ENCODE results near the gene ZBTB8B.
"Not testable (repeated sequence)": the region's sequence is repeated elsewhere in the genome, so short reads cannot be mapped to it uniquely, and the experiment has no call there.

ZBTB8B gene

GRCh38 chr1:32470991-32471694 is 6.3 kb downstream of the ZBTB8B start:
- no peak for DNase-seq

DNA sequence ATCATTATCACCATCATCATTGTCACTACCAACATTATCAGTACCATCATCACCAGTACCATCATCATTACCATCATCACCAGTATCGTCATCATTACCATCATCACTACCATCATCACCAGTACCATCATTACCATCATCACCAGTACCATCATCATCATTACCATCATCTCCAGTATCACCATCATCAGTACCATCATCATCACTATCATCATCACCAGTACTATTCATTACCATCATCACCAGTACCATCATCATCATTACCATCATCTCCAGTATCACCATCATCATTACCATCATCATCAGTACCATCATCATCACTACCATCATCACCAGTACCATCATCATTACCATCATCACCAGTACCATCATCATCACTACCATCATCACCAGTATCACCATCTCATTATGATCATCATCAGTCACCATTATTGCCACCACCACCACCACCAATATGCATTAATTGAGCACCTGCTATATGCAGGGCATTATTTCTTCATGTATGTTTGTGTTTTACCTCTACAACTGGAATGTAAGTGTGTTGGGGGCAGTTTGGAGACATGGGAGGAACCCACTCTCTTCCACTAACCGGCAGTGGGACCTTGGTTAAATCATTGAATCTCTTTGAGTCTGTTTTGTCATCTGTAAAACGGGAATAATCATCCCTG is 7.0 kb downstream of the ZBTB8B start:
- DNase-seq: no peak

- not testable (repeated sequence) for DNase-seq
These were observed 8.1 kb downstream of the ZBTB8B start for GRCh38 chr1:32472966-32473365.

GRCh38 chr1:32474954-32475353 is 10.1 kb downstream of the ZBTB8B start:
- no peak for DNase-seq

DNA sequence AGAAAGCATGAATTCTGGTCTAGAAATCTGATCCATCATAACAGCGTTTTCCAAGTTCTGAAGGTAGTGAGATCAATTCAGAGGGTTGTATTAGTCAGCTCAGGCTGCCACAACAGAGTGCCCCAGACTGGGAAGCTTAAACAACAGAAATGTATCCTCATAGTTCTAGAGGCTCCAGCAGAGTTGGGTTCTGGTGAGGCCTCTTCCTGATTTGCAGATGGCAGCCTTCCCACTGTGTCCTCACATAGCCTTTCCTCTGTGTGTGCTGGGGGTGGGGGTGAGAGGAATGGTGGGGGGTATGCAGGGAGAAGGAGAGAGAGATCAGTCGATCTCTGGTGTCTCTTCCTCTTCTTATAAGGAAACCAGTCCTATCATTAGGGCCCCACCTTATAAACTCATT is 15.1 kb downstream of the ZBTB8B start:
- no peak for DNase-seq

GRCh38 chr1:32480761-32481160 is 15.9 kb downstream of the ZBTB8B start:
- no peak for DNase-seq

DNA sequence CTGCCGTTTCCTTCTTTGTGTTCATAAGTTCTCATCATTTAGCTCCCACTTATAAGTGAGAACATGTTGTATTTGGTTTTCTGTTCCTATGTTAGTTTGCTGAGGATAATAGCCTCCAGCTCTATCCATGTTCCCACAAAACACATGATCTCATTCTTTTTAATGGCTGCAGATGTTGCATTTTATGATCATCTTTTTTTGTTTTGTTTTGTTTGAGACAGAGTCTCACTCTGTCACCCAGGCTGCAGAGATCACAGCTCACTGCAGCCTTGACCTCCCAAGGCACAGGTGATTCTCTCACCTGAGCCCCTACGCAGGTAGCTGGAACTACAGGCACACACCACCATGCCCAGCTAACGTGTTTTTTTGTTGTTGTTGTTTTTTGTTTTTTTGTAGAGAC is 16.9 kb downstream of the ZBTB8B start:
- DNase-seq: not testable (repeated sequence)

DNA sequence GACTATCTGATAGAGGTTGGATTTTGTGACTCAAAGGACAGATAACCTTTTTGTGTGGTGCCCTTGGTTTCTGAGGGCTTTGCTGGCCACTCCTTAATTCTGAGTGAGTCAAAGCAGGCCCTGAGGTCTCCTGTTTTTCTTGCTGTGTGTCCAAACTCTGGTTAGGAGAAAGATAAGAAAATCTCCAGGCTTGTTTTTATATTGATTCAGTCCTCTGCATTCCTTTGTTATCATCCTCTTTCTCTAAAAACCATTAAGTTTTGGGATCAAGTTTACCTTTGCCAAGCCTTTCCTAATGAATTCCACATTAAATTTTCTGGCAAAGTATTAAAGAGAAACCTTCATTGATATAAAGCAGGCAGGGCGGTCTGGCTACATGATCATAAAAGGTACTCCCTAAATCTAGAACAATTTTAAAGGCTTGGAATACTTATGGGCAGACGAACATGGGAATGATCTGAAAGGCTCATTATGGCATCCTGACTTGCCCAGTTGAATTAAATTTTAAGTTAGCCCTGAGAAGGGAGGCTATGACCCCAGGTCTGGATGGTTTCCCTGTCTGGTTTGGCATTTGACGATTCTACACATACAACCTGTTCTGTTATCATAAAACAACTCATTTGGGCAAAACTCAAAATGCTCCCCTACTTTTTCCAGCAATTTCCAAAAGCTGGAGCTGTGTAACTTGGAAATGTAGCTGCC is 20.8 kb downstream of the ZBTB8B start:
- DNase-seq: no peak

GRCh38 chr1:32486463-32487113 is 21.7 kb downstream of the ZBTB8B start:
- DNase-seq: no peak

- no peak for DNase-seq
These were observed 22.3 kb downstream of the ZBTB8B start for GRCh38 chr1:32487182-32487581.

DNA sequence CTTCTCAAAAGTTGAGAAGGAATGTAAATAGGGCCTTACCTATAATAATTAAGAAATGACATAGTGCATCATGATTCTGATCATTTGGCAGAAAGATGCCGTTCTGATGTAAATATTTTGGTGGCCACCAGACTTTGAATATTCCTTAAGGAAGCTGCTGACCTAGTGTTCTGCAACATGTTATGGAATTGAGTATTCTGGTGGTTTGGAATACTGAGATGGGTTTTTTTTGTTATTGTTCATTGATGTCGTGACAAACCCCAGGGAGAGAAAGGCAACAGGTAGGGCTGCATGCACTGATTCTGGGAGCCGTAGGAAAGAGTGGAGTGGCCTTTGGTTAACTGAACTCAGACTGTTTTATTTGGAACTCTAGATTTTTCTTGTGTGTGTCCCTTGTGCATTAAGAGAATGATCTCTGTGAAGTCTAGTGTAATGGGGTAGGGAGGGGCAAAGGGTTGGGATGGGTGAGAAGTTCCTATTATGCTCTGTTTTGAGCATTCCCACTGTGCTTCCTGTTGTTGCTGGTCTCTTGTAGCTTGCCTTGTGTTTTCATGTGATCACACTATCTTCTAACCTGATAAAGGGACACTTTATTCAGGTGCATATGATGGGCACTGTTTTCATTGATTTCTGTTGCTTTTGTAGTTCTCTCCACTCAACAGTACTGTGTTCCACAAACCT is 25.0 kb downstream of the ZBTB8B start:
- no peak for DNase-seq

DNA sequence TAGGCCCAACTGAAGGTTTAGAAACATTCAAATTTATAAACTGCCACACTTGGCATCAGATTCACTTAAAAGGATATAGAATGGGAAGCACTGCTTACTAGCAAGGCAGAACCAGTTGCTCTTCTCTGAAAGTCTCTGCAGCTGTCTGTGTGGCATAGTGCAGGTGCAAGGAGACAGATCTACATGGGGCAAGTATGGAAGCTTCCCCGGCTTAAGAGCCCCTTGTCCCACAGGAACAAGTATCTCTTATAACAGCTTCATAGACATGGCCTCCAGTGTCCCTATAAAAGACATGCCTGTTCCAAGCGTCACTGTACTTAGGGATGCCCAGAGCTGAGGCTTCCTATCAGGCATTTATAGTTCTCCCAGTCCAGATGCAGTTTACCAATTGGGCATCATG is 26.5 kb downstream of the ZBTB8B start:
- DNase-seq: no peak

DNA sequence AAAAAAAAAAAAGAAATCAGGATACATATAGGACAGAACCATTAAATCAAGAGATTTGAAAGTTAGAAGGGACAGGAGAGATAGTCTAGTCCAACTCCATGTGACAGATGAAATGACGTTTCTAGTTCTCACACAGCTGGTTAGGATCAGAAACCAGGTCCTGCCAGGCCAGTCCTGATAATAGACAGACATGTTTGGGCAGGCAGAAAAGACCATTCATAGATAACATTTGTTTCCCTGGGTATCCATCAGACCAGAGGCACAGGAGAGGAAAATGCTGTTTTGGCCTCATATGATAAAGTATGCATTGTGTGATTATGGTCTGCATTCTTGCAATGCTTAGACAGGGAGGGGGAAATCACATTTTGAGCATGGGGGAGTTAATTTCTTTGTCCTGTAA is 29.3 kb downstream of the ZBTB8B start:
- no peak for DNase-seq

GRCh38 chr1:32494711-32495337 is 30.0 kb downstream of the ZBTB8B start:
- DNase-seq: no peak

DNA sequence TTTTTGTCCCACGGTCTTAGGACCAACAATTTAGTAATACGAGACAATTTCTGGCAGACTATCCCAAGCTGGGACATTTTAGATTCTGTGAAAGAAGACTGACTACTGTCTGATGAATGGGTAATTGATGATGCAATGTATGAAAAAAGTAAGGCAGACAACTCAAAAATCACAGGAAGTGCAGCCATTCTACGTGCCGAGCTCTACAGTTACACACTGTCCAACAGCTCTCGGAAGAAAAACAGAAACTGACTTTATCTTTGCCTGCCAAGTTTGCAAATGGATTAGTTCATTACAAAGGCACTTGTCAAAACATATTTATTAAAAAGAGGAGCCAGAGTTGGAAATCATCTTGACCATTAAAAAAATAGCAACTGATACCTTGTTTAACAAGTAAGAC is 31.3 kb downstream of the ZBTB8B start:
- no peak for DNase-seq

DNA sequence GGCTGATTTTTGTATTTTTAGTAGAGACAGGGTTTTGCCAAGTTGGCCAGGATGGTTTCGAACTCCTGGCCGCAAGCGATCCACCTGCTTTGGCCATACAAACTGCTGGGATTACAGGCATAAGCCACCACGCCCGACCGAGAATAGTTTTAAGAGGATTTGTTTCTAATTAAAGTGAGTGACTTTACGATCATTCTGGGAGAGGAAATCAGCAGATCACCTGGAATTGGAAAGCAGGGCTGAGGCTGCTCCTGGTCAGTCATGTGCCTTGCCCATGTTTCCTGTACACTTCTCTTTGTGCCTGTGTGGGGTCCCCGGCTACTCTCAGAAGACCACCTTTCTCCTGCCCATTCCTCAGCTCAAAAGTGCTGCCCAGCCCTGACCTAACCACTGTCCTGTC is 33.9 kb downstream of the ZBTB8B start:
- no peak for DNase-seq

DNA sequence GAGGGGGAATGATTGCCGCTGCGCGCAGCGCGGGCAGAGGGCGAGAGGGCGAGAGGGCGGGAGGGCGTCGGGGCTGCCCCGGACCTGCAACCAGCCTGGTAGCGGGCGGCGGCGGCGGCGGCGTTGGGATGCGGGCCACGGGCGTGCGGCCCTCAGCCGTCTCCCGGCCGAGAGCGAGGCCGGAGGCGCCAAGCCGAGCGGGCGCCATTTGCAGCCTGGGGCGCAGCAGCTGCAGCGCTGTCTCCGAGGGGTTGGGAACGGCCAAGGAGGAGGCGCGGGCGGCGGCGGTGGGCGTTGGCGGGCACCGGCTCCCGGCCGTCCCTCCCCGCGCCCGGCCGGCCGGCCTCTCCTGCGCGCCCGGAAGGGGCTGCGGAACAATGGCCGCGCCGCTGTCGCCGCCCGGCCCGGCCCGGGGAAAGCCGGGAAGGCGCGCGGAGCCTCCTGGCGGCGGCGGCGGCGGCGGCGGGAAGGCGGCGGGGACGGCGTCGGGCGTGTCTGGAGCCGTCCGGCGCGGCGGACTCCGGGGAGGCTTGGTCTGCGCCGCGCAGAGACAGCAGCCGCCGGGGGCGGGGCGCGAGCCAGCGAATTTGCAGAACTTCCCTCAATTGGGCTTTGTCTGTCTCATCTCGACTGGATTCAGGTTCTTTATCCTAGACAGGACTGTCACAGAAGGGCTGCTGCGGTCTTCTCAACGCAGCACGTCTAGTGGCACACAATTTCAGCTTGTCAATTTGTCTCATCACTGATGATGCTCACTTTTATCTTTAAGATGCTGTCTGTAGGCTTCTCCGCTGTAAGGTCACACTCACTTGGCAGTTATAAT is 35.7 kb downstream of the ZBTB8B start:
- DNase-seq: peak; percentile 13

DNA sequence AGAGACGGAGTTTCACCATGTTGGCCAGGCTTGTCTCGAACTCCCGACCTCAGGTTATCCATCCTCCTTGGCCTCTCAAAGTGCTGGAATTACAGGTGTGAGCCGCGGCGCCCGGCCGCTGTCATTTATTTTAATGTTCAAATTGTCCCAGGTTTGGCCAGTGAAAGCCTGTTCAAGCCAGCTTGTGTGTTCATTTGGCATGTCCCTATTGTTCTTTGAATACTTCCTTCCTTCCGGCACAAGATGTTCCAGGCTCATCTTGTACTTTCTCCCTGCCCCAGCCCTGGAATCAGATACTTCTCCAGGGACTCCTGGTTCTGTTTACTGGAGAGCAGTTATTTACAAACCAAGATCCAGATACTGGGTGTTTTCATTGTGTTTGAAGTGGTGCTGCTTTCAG is 37.0 kb downstream of the ZBTB8B start:
- no peak for DNase-seq

DNA sequence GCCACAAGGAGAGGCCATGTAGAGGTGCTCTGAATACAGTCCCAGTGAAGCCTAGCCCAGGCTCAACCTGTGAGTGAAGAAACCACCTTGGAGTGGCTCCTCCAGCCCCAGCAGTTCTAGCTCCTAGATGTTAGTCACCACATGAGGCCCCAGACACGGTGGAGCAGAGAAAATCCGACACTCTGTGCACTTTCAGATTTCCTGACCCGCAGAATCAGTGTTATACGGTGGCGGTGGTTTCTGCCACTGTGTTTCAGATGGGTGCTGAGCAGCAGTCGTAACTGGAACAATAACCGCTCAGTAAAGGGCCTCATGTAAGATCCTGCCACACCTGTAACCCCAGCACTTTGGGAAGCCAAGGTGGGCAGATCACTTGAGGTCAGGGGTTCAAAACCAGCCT is 38.3 kb downstream of the ZBTB8B start:
- no peak for DNase-seq

GRCh38 chr1:32507021-32507420 is 42.1 kb downstream of the ZBTB8B start:
- no peak for DNase-seq

GRCh38 chr1:32508761-32509160 is 43.9 kb downstream of the ZBTB8B start:
- no peak for DNase-seq

DNA sequence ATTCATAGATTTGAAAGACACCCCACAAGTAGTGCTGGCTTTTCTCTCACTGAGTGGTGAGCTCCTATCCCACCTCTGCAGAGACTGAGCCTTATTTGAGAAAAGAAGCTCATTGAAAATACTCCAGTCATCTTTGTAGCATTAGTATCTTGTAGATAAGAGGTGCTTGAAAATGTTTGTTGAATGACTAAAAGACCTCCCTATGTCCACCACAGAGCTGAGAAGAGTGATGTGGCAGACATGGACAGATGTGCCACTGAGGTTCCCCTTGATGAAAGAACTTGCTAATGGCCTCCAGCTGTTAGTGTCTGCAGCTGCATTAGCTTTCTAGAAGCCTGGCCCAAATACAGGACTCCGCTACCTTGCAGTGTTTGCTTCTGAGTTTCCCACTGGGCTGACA is 45.1 kb downstream of the ZBTB8B start:
- DNase-seq: no peak

All from CD4-positive, alpha-beta T cell treated with Interleukin-6 for 4 hours (primary cell).